Neural crest cell (in vitro differentiated cells): Measurements from ENCODE around the gene TMEM115. TPM values are rescaled to one million over a fixed set of nuclear protein-coding genes. Genes with fewer than 3 reads are reported as not detected.

ENCODE experiments used
- DNase-seq: peaks from one replicate; pipeline ENCODE4 v3.0.0; 2021; ENCODE audit warnings: low read depth, mixed read lengths, low spot score
- H3K27ac Mint-ChIP-seq: one replicate; pipeline ENCODE4 v1.8.0; 2021; ENCODE audit warnings: mild to moderate bottlenecking, mixed read lengths; ENCODE audit not compliant: unreplicated experiment
- H3K27me3 Mint-ChIP-seq: 2 replicates; pipeline ENCODE4 v1.8.0; 2021; ENCODE audit warnings: low read depth, mild to moderate bottlenecking, mixed read lengths
- H3K36me3 Mint-ChIP-seq: 2 replicates; pipeline ENCODE4 v1.8.0; 2021; ENCODE audit warnings: low read depth, mild to moderate bottlenecking, mixed read lengths
- H3K4me1 Mint-ChIP-seq: 2 replicates; pipeline ENCODE4 v1.8.0; 2021; ENCODE audit warnings: mixed read lengths
- H3K4me3 Mint-ChIP-seq: one replicate; pipeline ENCODE4 v1.8.0; 2021; ENCODE audit warnings: mild to moderate bottlenecking, mixed read lengths
- H3K9me3 Mint-ChIP-seq: 2 replicates; pipeline ENCODE4 v1.8.0; 2021; ENCODE audit warnings: mixed read lengths
- CTCF ChIP-seq: fragments of 200-600 bp; sonication (generic); conservative IDR thresholded peaks from 2 replicates; pipeline ENCODE4 v1.5.0; 2021; ENCODE audit warnings: antibody characterized with exemption, mild to moderate bottlenecking
- total RNA-seq: library from RNA; stranded (reverse); gene quantifications from 2 replicates; pipeline ENCODE4 v1.2.1, GENCODE V29; 2021

Gene TMEM115
- total RNA-seq, 1 donor from 2014 or later, result 37.8 TPM

GRCh38 chr3:50339485-50340146 is 19.7 kb downstream of the TMEM115 start:
- peaks cover 44% of the 10 kb centered on the region for H3K27me3 Mint-ChIP-seq

GRCh38 chr3:50338965-50339364 is 20.4 kb downstream of the TMEM115 start:
- H3K4me1 Mint-ChIP-seq, result peaks cover 35% of the 10 kb centered on the region
- no peak overlapping the region for H3K27ac Mint-ChIP-seq
- H3K4me3 Mint-ChIP-seq, result peak overlapping the region; percentile 96
- no peak for TF ChIP-seq CTCF
- H3K27me3 Mint-ChIP-seq, result peaks cover 43% of the 10 kb centered on the region
- no peaks in the 10 kb centered on the region for H3K36me3 Mint-ChIP-seq
- no peak for DNase-seq
- H3K9me3 Mint-ChIP-seq, result no peaks in the 10 kb centered on the region

More at GRCh38 chr3:50339485-50340146, 19.7 kb downstream of the TMEM115 start:
- no peak for TF ChIP-seq CTCF
- DNase-seq, result no peak
- Mint-ChIP-seq H3K27ac (peak overlapping the region; percentile 5), H3K4me3 (peak overlapping the region; percentile 96), H3K36me3 (no peaks in the 10 kb centered on the region), H3K4me1 (peaks cover 30% of the 10 kb centered on the region), H3K9me3 (no peaks in the 10 kb centered on the region)

- DNase-seq, result peak; percentile 97
- H3K27me3 Mint-ChIP-seq, result peaks cover 38% of the 10 kb centered on the region
- peak overlapping the region; percentile 96 for H3K4me3 Mint-ChIP-seq
These were observed 22.0 kb downstream of the TMEM115 start for GRCh38 chr3:50337175-50337861.

GRCh38 chr3:50336452-50337174 is 22.7 kb downstream of the TMEM115 start:
- H3K36me3 Mint-ChIP-seq, result no peaks in the 10 kb centered on the region
- H3K9me3 Mint-ChIP-seq, result no peaks in the 10 kb centered on the region
- H3K27me3 Mint-ChIP-seq, result peaks cover 31% of the 10 kb centered on the region
- TF ChIP-seq CTCF, result no peak
- peaks cover 40% of the 10 kb centered on the region for H3K4me1 Mint-ChIP-seq
- peak overlapping the region; percentile 99 for H3K27ac Mint-ChIP-seq
- no peak for DNase-seq
- H3K4me3 Mint-ChIP-seq, result peak overlapping the region; percentile 96

More at GRCh38 chr3:50337175-50337861, 22.0 kb downstream of the TMEM115 start:
- Mint-ChIP-seq H3K27ac (peak overlapping the region; percentile 99), H3K36me3 (no peaks in the 10 kb centered on the region), H3K9me3 (no peaks in the 10 kb centered on the region), H3K4me1 (peaks cover 40% of the 10 kb centered on the region)
- no peak for TF ChIP-seq CTCF

GRCh38 chr3:50334339-50335075 is 24.8 kb downstream of the TMEM115 start:
- H3K9me3 Mint-ChIP-seq, result no peaks in the 10 kb centered on the region
- TF ChIP-seq CTCF, result no peak
- H3K27me3 Mint-ChIP-seq, result peaks cover 13% of the 10 kb centered on the region
- peak overlapping the region; percentile 70 for H3K4me3 Mint-ChIP-seq
- H3K27ac Mint-ChIP-seq, result peak overlapping the region; percentile 57
- no peak for DNase-seq
- peaks cover 38% of the 10 kb centered on the region for H3K4me1 Mint-ChIP-seq
- H3K36me3 Mint-ChIP-seq, result no peaks in the 10 kb centered on the region
